C4-2B (cell line): ENCODE results near the gene NTNG1.

ENCODE experiments used
- ZFX ChIP-seq: fragments of 450-650 bp; IDR thresholded peaks from 2 replicates; pipeline ENCODE4 v1.6.1; 2017
- TF ChIP-seq, protein P1 (sequence below): fragments of 450-650 bp; conservative IDR thresholded peaks from 2 replicates; pipeline ENCODE4 v1.5.1; 2017; ENCODE audit warnings: mild to moderate bottlenecking

DNA sequence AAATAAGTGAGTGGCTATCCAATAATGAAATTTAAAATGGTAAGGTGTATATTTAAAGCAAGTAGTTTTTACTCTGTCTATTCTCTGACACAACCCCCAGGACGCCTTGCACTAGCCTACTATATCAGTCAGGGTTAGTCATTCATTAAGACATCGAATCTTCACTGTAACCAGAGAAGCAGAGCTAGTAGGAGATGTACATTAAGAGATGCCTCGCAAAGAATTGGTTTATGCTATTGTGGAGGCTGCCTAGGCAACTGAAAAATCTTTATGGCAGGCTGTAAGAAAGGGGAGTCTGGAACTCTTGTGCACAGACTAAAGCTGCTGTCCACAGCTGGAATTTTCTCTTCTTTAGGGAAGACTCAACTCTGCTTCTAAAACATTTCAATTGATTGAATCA lies 28.8 kb downstream of the NTNG1 start:
- TF ChIP-seq, protein P1, sequence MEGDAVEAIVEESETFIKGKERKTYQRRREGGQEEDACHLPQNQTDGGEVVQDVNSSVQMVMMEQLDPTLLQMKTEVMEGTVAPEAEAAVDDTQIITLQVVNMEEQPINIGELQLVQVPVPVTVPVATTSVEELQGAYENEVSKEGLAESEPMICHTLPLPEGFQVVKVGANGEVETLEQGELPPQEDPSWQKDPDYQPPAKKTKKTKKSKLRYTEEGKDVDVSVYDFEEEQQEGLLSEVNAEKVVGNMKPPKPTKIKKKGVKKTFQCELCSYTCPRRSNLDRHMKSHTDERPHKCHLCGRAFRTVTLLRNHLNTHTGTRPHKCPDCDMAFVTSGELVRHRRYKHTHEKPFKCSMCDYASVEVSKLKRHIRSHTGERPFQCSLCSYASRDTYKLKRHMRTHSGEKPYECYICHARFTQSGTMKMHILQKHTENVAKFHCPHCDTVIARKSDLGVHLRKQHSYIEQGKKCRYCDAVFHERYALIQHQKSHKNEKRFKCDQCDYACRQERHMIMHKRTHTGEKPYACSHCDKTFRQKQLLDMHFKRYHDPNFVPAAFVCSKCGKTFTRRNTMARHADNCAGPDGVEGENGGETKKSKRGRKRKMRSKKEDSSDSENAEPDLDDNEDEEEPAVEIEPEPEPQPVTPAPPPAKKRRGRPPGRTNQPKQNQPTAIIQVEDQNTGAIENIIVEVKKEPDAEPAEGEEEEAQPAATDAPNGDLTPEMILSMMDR, result no peak
- no peak for TF ChIP-seq ZFX
